Adrenal gland (tissue), 5 donors: ENCODE data around the gene NOP14.

Experiments
- CTCF ChIP-seq, 6 experiments: fragments of 450-650 bp in 4 of 6; fragments of 200-600 bp in 2 of 6; sonication (generic) in 1 of 6; IDR thresholded peaks; 1 replicate in 5 of 6; 2 replicates in 1 of 6; pipeline versions ENCODE4 v1.5.1 to v1.8.0; 2016 to 2021; ENCODE audit warnings: antibody characterized with exemption in 6 of 6, mild to moderate bottlenecking in 2 of 6, moderate library complexity in 1 of 6
- POLR2A ChIP-seq, 2 donors: fragments of 450-650 bp; IDR thresholded peaks; one replicate each; pipeline ENCODE4 v1.6.1; 2017; ENCODE audit warnings: antibody characterized with exemption in 2 of 2, mild to moderate bottlenecking in 2 of 2, moderate library complexity in 1 of 2
- donor health status: DM: no; HTN: no; CAD: no.

GRCh38 chr4:2946812-2947600 lies 16.2 kb downstream of the NOP14 start:
- TF ChIP-seq POLR2A (IDR thresholded peaks at IDR 0.05), result no peak
- TF ChIP-seq CTCF (IDR thresholded peaks at IDR 0.05), result no peak
